ENCODE results near the gene C7orf33. TPM values are rescaled to one million over a fixed set of nuclear protein-coding genes. Genes with fewer than 3 reads are reported as not detected.

Gene C7orf33
- total and polyA plus RNA-seq, 3 donors from 2014 or later: 0.19 to 0.24 TPM; not detected in 1

- Histone ChIP-seq H3K4me1 (no peaks in the 10 kb centered on the region), H3K27me3 (no peaks in the 10 kb centered on the region), H3K4me3 (no peak overlapping the region), H3K9me3 (no peaks in the 10 kb centered on the region), H3K27ac (no peak overlapping the region), H3K36me3 (ENCODE audit: low read depth, missing control alignments) (no peaks in the 10 kb centered on the region)
- no peak for DNase-seq
- 81 to 84% methylated on average over 6 of the region's 6 CpGs for whole genome bisulfite sequencing, 2 donors
- intact Hi-C loops (cut with DNase I; ENCODE audit: low total_unique reads): no loop called here
- no peak for TF ChIP-seq CTCF (IDR thresholded peaks at IDR 0.05)
- TF ChIP-seq POLR2A (IDR thresholded peaks at IDR 0.05): no peak
Observed at GRCh38 chr7:148630078-148630477, 39.5 kb downstream of the C7orf33 start.

- TF ChIP-seq CTCF (IDR thresholded peaks at IDR 0.05): no peak
- no peak for TF ChIP-seq POLR2A (IDR thresholded peaks at IDR 0.05)
Observed at GRCh38 chr7:148633761-148634160, 43.2 kb downstream of the C7orf33 start.

DNA sequence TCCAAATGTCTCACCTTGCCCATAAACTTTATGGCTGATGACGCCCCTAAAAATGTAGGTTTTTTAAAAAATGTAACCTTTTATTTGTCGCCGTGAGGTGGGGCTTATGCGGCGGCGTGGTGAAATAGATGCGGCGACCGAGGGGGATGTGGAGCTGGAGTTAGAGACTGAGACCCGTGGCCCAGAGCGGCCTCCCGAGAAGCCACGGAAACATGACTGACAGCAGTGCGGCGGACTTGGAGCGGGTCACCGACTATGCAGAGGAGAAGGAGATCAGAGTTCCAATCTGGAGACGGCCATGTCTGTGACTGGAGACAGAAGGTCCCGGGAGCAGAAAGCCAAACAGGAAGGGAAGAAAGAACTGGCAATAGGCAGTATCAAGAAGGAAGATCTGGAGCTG is 46.5 kb downstream of the C7orf33 start:
- H3K27ac ChIP-seq: no peak overlapping the region
- no peaks in the 10 kb centered on the region for H3K4me1 ChIP-seq
- no peaks in the 10 kb centered on the region for H3K36me3 ChIP-seq (ENCODE audit: low read depth, missing control alignments)
- no peak for DNase-seq
- no peaks in the 10 kb centered on the region for H3K9me3 ChIP-seq
- WGBS, 2 donors: 52 to 75% methylated on average over 19 of the region's 19 CpGs
- no peak overlapping the region for H3K4me3 ChIP-seq
- TF ChIP-seq POLR2A (IDR thresholded peaks at IDR 0.05): no peak
- no peak for TF ChIP-seq CTCF (IDR thresholded peaks at IDR 0.05)
- intact Hi-C loops (cut with DNase I; ENCODE audit: low total_unique reads): no loop called here
- no peaks in the 10 kb centered on the region for H3K27me3 ChIP-seq

More at GRCh38 chr7:148633761-148634160, 43.2 kb downstream of the C7orf33 start:
- no peaks in the 10 kb centered on the region for H3K27me3 ChIP-seq
- intact Hi-C loops (cut with DNase I; ENCODE audit: low total_unique reads): no loop called here
- DNase-seq: no peak
- no peak overlapping the region for H3K27ac ChIP-seq
- 82 to 86% methylated on average over 6 of the region's 6 CpGs for WGBS, 2 donors
- no peaks in the 10 kb centered on the region for H3K36me3 ChIP-seq (ENCODE audit: low read depth, missing control alignments)
- no peaks in the 10 kb centered on the region for H3K9me3 ChIP-seq
- H3K4me1 ChIP-seq: no peaks in the 10 kb centered on the region
- H3K4me3 ChIP-seq: no peak overlapping the region

- intact Hi-C loops (cut with DNase I; ENCODE audit: low total_unique reads): no loop called here
- 82 to 98% methylated on average over 2 of the region's 2 CpGs for WGBS, 2 donors
- no peak overlapping the region for H3K27ac ChIP-seq
- TF ChIP-seq CTCF (IDR thresholded peaks at IDR 0.05) (no peak), POLR2A (IDR thresholded peaks at IDR 0.05) (no peak)
- no peak overlapping the region for H3K4me3 ChIP-seq
- H3K36me3 ChIP-seq (ENCODE audit: low read depth, missing control alignments): no peaks in the 10 kb centered on the region
- no peaks in the 10 kb centered on the region for H3K27me3 ChIP-seq
- no peaks in the 10 kb centered on the region for H3K9me3 ChIP-seq
- no peaks in the 10 kb centered on the region for H3K4me1 ChIP-seq
- no peak for DNase-seq
Observed at GRCh38 chr7:148645898-148646297, 55.3 kb downstream of the C7orf33 start.

- TF ChIP-seq POLR2A (IDR thresholded peaks at IDR 0.05) (no peak), CTCF (IDR thresholded peaks at IDR 0.05) (no peak)
- no peak overlapping the region for H3K4me3 ChIP-seq
- H3K9me3 ChIP-seq: no peaks in the 10 kb centered on the region
- no peaks in the 10 kb centered on the region for H3K4me1 ChIP-seq
- no peak for DNase-seq
- H3K27me3 ChIP-seq: no peaks in the 10 kb centered on the region
- WGBS, 2 donors: 69 to 82% methylated on average over 4 of the region's 4 CpGs
- no peak overlapping the region for H3K27ac ChIP-seq
- intact Hi-C loops (cut with DNase I; ENCODE audit: low total_unique reads): loop anchor here (10.0 kb wide), 1 partner anchor 56 kb away; the partner anchor contains the start of gene C7orf33
- no peaks in the 10 kb centered on the region for H3K36me3 ChIP-seq (ENCODE audit: low read depth, missing control alignments)
Observed at GRCh38 chr7:148650232-148650858, 59.8 kb downstream of the C7orf33 start.

All from testis (tissue), 3 donors.